ENCODE data around the gene CTNNA2. TPM values are rescaled to one million over a fixed set of nuclear protein-coding genes. Genes with fewer than 3 reads are reported as not detected.

Gene CTNNA2
- polyA plus RNA-seq, 1 of the 3 experiments (the other 2 are of a cell fraction) = 0.30 TPM

DNA sequence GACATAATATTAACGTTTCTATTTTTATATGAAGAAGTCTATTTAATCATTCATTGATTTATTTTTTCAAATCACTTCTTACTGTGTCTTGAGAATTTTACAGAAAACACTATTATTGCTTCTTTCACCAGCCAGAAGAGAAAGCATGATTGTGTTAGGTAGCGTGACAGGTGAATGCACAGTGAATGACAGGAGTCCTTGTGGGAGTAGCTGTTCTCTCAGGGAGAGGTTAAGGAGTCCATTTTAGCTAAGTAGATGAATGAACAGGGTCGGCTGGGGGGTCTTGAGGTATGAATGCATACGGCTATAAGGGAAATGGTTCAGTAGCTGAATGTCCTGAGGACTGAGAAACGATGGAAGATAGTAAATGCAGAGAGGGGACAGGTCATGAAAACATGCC lies 56.2 kb downstream of the CTNNA2 start:
- Histone ChIP-seq H3K27ac (ENCODE audit: low read depth in 2 of 2, low read length in 1 of 2) (no peak overlapping the region), H3K27me3 (ENCODE audit: insufficient read depth) (no peaks in the 10 kb centered on the region), H3K36me3 (replicated peaks in 1 of 2; ENCODE audit: control insufficient read depth in 1 of 2, insufficient read depth in 2 of 2, low read length in 1 of 2) (no peaks in the 10 kb centered on the region), H3K9me3 (no peaks in the 10 kb centered on the region), H4K20me1 (ENCODE audit: insufficient read depth) (no peaks in the 10 kb centered on the region), H3K9ac (no peak overlapping the region), H3K4me3 (ENCODE audit: low read depth in 2 of 2, low read length in 1 of 2) (no peak overlapping the region), H3F3A (replicated peaks; ENCODE audit: insufficient read depth) (no peaks in the 10 kb centered on the region), H3K4me2 (no peak overlapping the region), H2AFZ (ENCODE audit: low read depth) (no peak overlapping the region), H3K79me2 (ENCODE audit: insufficient read depth) (no peaks in the 10 kb centered on the region), H3K9me2 (no peaks in the 10 kb centered on the region), H3K4me1 (ENCODE audit: control insufficient read depth in 1 of 2, insufficient read depth in 2 of 2, low read depth in 1 of 2, low read length in 1 of 2) (no peaks in the 10 kb centered on the region)
- ChIA-PET POLR2A (no interaction called here), CTCF (no interaction called here)
- 12% methylated on average over 5 of the region's 5 CpGs for WGBS (ENCODE audit: low lambda C conversion rate)
- TF ChIP-seq MXI1 (IDR thresholded peaks at IDR 0.05; ENCODE audit: low read depth, low read length) = no peak
- TF ChIP-seq FOXJ3 (CRISPR knock-in tag; IDR thresholded peaks at IDR 0.05) = no peak
- TF ChIP-seq RFX5 (IDR thresholded peaks at IDR 0.05; ENCODE audit: low read length) = no peak
- no peak for TF ChIP-seq POLR2AphosphoS5 (IDR thresholded peaks at IDR 0.05; ENCODE audit: low read depth, low read length)
- no peak for TF ChIP-seq RCOR1 (IDR thresholded peaks at IDR 0.05; ENCODE audit: low read length)
- no peak for TF ChIP-seq SMC3 (IDR thresholded peaks at IDR 0.05; ENCODE audit: low read depth, low read length)
- TF ChIP-seq RAD21 (IDR thresholded peaks at IDR 0.05; ENCODE audit: low read length) = no peak
- DNase-seq = no peak

DNA sequence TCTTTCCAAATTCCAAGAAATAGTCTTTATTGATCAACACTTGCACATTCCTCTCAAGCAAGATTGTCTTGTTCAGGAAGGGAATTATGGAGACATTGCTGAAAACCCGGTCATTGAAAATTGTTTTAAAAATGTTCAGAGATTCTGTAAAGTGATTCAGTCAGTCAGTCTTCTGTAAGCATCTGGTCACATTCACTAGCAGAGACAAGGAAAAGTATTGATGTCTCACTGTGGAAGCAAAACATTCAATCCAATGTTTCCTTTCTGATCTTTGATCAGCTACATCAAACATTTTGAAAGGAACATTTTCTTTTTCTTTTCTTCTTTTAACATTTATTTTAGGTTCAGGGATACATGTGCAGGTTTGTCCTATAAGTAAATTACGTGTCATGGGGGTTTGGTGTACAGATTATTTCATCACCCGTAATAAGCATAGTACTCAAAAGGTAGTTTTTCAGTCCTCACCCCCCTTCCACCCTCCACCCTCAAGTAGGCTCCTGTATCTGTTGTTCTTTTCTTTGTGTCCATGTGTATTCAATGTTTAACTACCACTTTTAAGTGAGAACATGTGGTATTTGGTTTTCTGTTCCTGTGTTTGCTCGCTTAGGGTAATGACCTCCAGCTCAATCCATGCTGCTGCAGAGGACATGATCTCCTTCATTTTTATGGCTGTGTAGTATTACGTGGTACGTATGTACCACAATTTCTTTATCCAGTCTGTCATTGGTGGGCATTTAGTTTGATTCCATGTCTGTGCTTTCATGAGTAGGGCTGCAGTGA lies 61.2 kb downstream of the CTNNA2 start:
- Histone ChIP-seq H3K9me3 (no peaks in the 10 kb centered on the region), H3K79me2 (ENCODE audit: insufficient read depth) (no peaks in the 10 kb centered on the region), H3K4me1 (ENCODE audit: control insufficient read depth in 1 of 2, insufficient read depth in 2 of 2, low read depth in 1 of 2, low read length in 1 of 2) (peaks cover 0 to 3% of the 10 kb centered on the region in 2 experiments; a peak in 1 of 4 replicates), H3K4me3 (ENCODE audit: low read depth in 2 of 2, low read length in 1 of 2) (no peak overlapping the region), H3K36me3 (replicated peaks in 1 of 2; ENCODE audit: control insufficient read depth in 1 of 2, insufficient read depth in 2 of 2, low read length in 1 of 2) (no peaks in the 10 kb centered on the region), H3K4me2 (no peak overlapping the region), H4K20me1 (ENCODE audit: insufficient read depth) (no peaks in the 10 kb centered on the region), H3F3A (replicated peaks; ENCODE audit: insufficient read depth) (no peaks in the 10 kb centered on the region), H3K9me2 (no peaks in the 10 kb centered on the region), H2AFZ (ENCODE audit: low read depth) (no peak overlapping the region), H3K9ac (no peak overlapping the region), H3K27ac (ENCODE audit: low read depth in 2 of 2, low read length in 1 of 2) (no peak overlapping the region), H3K27me3 (ENCODE audit: insufficient read depth) (no peaks in the 10 kb centered on the region)
- 35% methylated on average over 6 of the region's 6 CpGs for WGBS (ENCODE audit: low lambda C conversion rate)
- POLR2A ChIA-PET = no interaction called here
- CTCF ChIA-PET = no interaction called here
- TF ChIP-seq EZH2phosphoT487 (IDR thresholded peaks at IDR 0.05; ENCODE audit: borderline replicate concordance, low read depth) = no peak
- TF ChIP-seq, protein P1, sequence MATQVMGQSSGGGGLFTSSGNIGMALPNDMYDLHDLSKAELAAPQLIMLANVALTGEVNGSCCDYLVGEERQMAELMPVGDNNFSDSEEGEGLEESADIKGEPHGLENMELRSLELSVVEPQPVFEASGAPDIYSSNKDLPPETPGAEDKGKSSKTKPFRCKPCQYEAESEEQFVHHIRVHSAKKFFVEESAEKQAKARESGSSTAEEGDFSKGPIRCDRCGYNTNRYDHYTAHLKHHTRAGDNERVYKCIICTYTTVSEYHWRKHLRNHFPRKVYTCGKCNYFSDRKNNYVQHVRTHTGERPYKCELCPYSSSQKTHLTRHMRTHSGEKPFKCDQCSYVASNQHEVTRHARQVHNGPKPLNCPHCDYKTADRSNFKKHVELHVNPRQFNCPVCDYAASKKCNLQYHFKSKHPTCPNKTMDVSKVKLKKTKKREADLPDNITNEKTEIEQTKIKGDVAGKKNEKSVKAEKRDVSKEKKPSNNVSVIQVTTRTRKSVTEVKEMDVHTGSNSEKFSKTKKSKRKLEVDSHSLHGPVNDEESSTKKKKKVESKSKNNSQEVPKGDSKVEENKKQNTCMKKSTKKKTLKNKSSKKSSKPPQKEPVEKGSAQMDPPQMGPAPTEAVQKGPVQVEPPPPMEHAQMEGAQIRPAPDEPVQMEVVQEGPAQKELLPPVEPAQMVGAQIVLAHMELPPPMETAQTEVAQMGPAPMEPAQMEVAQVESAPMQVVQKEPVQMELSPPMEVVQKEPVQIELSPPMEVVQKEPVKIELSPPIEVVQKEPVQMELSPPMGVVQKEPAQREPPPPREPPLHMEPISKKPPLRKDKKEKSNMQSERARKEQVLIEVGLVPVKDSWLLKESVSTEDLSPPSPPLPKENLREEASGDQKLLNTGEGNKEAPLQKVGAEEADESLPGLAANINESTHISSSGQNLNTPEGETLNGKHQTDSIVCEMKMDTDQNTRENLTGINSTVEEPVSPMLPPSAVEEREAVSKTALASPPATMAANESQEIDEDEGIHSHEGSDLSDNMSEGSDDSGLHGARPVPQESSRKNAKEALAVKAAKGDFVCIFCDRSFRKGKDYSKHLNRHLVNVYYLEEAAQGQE (IDR thresholded peaks at IDR 0.05; ENCODE audit: low read depth, low read length) = no peak
- TF ChIP-seq NFIC (IDR thresholded peaks at IDR 0.05; ENCODE audit: borderline replicate concordance) = no peak
- no peak for TF ChIP-seq TAF1 (IDR thresholded peaks at IDR 0.05; ENCODE audit: borderline replicate concordance, low read depth, low read length)
- TF ChIP-seq, protein P2, sequence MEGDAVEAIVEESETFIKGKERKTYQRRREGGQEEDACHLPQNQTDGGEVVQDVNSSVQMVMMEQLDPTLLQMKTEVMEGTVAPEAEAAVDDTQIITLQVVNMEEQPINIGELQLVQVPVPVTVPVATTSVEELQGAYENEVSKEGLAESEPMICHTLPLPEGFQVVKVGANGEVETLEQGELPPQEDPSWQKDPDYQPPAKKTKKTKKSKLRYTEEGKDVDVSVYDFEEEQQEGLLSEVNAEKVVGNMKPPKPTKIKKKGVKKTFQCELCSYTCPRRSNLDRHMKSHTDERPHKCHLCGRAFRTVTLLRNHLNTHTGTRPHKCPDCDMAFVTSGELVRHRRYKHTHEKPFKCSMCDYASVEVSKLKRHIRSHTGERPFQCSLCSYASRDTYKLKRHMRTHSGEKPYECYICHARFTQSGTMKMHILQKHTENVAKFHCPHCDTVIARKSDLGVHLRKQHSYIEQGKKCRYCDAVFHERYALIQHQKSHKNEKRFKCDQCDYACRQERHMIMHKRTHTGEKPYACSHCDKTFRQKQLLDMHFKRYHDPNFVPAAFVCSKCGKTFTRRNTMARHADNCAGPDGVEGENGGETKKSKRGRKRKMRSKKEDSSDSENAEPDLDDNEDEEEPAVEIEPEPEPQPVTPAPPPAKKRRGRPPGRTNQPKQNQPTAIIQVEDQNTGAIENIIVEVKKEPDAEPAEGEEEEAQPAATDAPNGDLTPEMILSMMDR (IDR thresholded peaks at IDR 0.05) = no peak
- TF ChIP-seq TCF12 (IDR thresholded peaks at IDR 0.05) = no peak
- TF ChIP-seq GATA2 (CRISPR knock-in tag; IDR thresholded peaks at IDR 0.05) = no peak
- TF ChIP-seq EP300 (IDR thresholded peaks at IDR 0.05; ENCODE audit: borderline replicate concordance in 1 of 2, low read depth in 1 of 2, low read length in 1 of 2) = no peak
- TF ChIP-seq FOXJ3 (CRISPR knock-in tag; IDR thresholded peaks at IDR 0.05) = no peak
- DNase-seq = no peak

Measured in SK-N-SH (cell line).